Ectodermal cell (in vitro differentiated cells): ENCODE results near the gene CDH4.

Experiments
- H3K27ac ChIP-seq: 2 replicates; pipeline ENCODE4 v1.7.0; 2013; ENCODE audit warnings: mild to moderate bottlenecking, low read depth, low read length; ENCODE audit not compliant: insufficient read depth, poor library complexity, severe bottlenecking
- H3K27me3 ChIP-seq: 2 replicates; pipeline ENCODE4 v1.7.0; 2013; ENCODE audit warnings: mild to moderate bottlenecking, low read length; ENCODE audit not compliant: insufficient read depth, control insufficient read depth, poor library complexity, severe bottlenecking
- H3K36me3 ChIP-seq: one replicate; pipeline ENCODE4 v1.7.0; 2013; ENCODE audit warnings: low read length; ENCODE audit not compliant: control insufficient read depth, insufficient read depth
- H3K4me1 ChIP-seq: one replicate; pipeline ENCODE4 v1.7.0; 2013; ENCODE audit warnings: low read length; ENCODE audit not compliant: control insufficient read depth, insufficient read depth
- H3K4me3 ChIP-seq: 2 replicates; pipeline ENCODE4 v1.7.0; 2013; ENCODE audit warnings: low read depth, low read length, control low read depth; ENCODE audit not compliant: insufficient read depth
- H3K9me3 ChIP-seq: 2 replicates; pipeline ENCODE4 v1.7.0; 2013; ENCODE audit warnings: mild to moderate bottlenecking, low read length, moderate library complexity; ENCODE audit not compliant: control insufficient read depth
- WGBS, 2 experiments: methylation state at CpG; one replicate each; pipeline ENCODE4 v1.1.7; 2013; ENCODE audit warnings: missing lambda C conversion rate in 2 of 2; 5-methylcytosine and 5-hydroxymethylcytosine counted together

The CDH4 gene

GRCh38 chr20:61801857-61802442 is 549.9 kb downstream of the CDH4 start:
- no peaks in the 10 kb centered on the region for H3K36me3 ChIP-seq
- WGBS, 2 experiments = 90 to 92% methylated on average over 10 of the region's 10 CpGs
- H3K9me3 ChIP-seq = no peaks in the 10 kb centered on the region
- peaks cover 10% of the 10 kb centered on the region for H3K4me1 ChIP-seq
- H3K27me3 ChIP-seq = no peaks in the 10 kb centered on the region
- no peak overlapping the region for H3K27ac ChIP-seq
- no peak overlapping the region for H3K4me3 ChIP-seq

DNA sequence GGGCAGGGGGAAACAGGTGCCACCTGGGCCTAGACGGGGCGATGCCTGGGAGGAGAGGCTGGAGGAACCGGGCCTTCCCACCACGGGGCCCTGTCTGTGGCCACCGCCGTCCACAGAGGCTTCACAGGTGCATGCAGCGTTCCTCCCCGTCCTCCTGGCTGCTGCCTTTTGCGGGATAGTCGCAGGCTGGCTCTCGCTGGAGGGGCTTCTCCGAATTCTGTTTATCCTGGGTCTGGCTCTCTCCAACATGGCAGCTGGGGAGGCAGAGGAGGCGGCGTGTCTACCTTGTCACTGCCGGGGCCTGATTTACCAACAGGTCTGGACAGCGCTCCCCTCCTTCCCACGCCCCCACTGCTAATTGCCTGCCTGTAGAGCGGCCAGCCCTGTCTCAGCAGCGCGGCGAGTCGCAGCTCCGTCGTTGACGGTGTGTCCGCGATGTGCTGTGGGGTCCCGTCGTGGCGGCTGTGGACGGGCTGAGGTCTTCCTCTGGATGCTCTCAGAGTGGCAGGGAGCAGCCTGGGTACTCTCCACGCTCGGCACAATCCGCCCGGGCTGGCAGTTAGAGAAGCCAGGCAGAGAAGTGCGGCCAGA is 550.8 kb downstream of the CDH4 start:
- Histone ChIP-seq H3K36me3 (no peaks in the 10 kb centered on the region), H3K27ac (no peak overlapping the region), H3K4me3 (no peak overlapping the region), H3K27me3 (no peaks in the 10 kb centered on the region), H3K9me3 (no peaks in the 10 kb centered on the region), H3K4me1 (peaks cover 10% of the 10 kb centered on the region)
- WGBS, 2 experiments = 91 to 92% methylated on average over 36 of the region's 36 CpGs

GRCh38 chr20:61803416-61803914 is 551.4 kb downstream of the CDH4 start:
- Histone ChIP-seq H3K9me3 (no peaks in the 10 kb centered on the region), H3K36me3 (no peaks in the 10 kb centered on the region), H3K27ac (no peak overlapping the region), H3K27me3 (no peaks in the 10 kb centered on the region), H3K4me3 (no peak overlapping the region), H3K4me1 (peaks cover 10% of the 10 kb centered on the region)
- WGBS, 2 experiments = 65 to 66% methylated on average over 19 of the region's 19 CpGs

DNA sequence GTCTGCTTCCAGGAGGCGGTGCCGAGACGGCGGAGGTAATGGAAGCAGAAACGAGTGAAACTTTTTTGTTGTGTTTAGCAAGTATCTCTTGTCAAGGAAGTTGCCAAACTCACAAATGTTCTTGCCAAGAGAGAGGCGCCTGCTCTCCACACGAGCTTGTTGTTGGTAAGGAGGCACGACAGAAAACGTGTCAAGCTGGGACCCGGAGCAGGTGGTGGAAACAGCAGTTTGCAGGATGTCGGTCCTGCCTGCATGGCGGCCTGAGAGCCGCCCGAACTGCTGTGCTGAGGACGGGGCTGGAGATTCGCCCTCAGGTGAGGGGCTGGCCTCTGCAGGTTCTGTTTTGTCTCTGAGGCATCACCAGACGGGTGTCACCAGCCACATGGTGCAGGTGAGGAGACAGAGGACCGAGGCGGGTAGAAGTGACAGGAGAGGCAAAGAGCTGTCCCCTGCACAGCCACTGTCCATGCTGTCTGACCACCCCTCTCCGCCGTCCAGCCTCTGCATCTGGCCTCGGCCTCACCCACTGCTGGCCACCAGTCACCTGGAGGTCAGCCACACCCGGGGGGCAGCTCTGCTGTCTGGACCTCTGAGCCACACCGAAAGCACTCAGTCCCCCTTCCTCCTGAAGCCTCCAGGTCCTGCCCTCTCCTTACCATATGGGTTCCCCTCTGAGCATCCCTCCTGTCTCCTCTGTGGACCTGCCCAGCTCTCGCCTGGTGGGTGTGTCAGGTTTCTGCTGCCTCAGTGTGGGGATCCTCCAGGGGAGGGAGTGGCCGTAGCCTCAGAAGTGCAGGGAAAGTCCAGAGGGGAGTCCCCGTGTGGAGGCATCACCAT is 552.1 kb downstream of the CDH4 start:
- Histone ChIP-seq H3K4me1 (peaks cover 10% of the 10 kb centered on the region), H3K27ac (no peak overlapping the region), H3K27me3 (no peaks in the 10 kb centered on the region), H3K36me3 (no peaks in the 10 kb centered on the region), H3K4me3 (no peak overlapping the region), H3K9me3 (no peaks in the 10 kb centered on the region)
- 83 to 84% methylated on average over 27 of the region's 27 CpGs for WGBS, 2 experiments

- 91% methylated on average over 13 of the region's 13 CpGs for WGBS, 2 experiments
- Histone ChIP-seq H3K4me1 (peaks cover 10% of the 10 kb centered on the region), H3K36me3 (no peaks in the 10 kb centered on the region), H3K4me3 (no peak overlapping the region), H3K9me3 (no peaks in the 10 kb centered on the region), H3K27ac (no peak overlapping the region), H3K27me3 (no peaks in the 10 kb centered on the region)
These were observed 552.8 kb downstream of the CDH4 start for GRCh38 chr20:61804752-61805295.

DNA sequence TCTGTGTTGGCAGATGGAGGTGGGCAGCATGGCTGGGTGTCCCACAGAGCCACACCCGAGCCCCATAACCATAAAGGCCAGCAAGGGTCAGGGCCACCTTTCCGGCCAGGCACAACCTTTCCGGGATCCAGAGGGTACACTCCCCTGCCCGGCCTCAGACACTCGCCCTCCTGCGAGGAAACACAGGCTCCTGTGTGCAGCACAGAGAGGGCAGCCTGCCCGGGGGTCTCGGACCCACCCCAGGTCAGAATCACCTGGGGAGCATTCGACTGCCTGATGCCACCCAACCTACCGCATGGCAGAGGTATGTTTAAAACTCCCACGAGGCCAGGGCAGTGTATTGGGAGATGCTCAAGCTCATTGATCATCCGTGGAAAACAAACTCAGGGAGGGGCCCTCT is 553.3 kb downstream of the CDH4 start:
- H3K27ac ChIP-seq = no peak overlapping the region
- peaks cover 10% of the 10 kb centered on the region for H3K4me1 ChIP-seq
- 94% methylated on average over 12 of the region's 12 CpGs for WGBS, 2 experiments
- no peaks in the 10 kb centered on the region for H3K27me3 ChIP-seq
- H3K9me3 ChIP-seq = no peaks in the 10 kb centered on the region
- no peak overlapping the region for H3K4me3 ChIP-seq
- no peaks in the 10 kb centered on the region for H3K36me3 ChIP-seq

DNA sequence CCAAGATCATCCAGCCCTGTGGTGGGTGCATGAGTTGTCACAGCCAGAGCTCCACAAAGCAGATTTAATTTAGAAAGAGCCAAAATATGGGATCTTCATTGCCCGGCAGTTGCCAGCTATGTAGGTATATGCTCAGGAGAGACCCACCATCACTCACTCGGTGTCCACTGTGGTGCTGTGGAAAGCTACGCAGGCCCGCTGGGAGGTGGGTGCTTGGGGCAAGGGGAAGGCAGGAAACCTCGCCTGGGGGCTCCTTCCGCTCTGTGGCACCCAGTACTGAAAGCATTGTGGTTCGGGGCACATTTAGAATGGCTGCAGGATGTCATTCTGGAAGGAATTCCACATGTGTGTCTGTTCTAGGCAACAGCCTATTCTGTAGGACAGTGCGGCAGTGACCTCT is 553.7 kb downstream of the CDH4 start:
- Histone ChIP-seq H3K9me3 (no peaks in the 10 kb centered on the region), H3K4me3 (no peak overlapping the region), H3K36me3 (no peaks in the 10 kb centered on the region), H3K27ac (no peak overlapping the region), H3K27me3 (no peaks in the 10 kb centered on the region), H3K4me1 (peaks cover 10% of the 10 kb centered on the region)
- WGBS, 2 experiments = 94 to 97% methylated on average over 8 of the region's 8 CpGs

GRCh38 chr20:61806314-61806713 is 554.3 kb downstream of the CDH4 start:
- no peaks in the 10 kb centered on the region for H3K36me3 ChIP-seq
- WGBS, 2 experiments = 91 to 94% methylated on average over 16 of the region's 16 CpGs
- peaks cover 10% of the 10 kb centered on the region for H3K4me1 ChIP-seq
- H3K9me3 ChIP-seq = no peaks in the 10 kb centered on the region
- H3K4me3 ChIP-seq = no peak overlapping the region
- H3K27ac ChIP-seq = no peak overlapping the region
- no peaks in the 10 kb centered on the region for H3K27me3 ChIP-seq

GRCh38 chr20:61806995-61807394 is 554.9 kb downstream of the CDH4 start:
- Histone ChIP-seq H3K9me3 (no peaks in the 10 kb centered on the region), H3K4me1 (peaks cover 10% of the 10 kb centered on the region), H3K36me3 (no peaks in the 10 kb centered on the region), H3K4me3 (no peak overlapping the region), H3K27ac (no peak overlapping the region), H3K27me3 (no peaks in the 10 kb centered on the region)
- 92 to 94% methylated on average over 7 of the region's 7 CpGs for WGBS, 2 experiments
